T-helper 22 cell (primary cell): ENCODE measurements around the gene UQCRC2.
"Not testable (repeated sequence)": the region's sequence is repeated elsewhere in the genome, so short reads cannot be mapped to it uniquely, and the experiment has no call there.

ENCODE experiments used
- DNase-seq: peaks from one replicate; pipeline ENCODE4 v3.0.0-alpha.2; 2020; ENCODE audit warnings: low read depth

The UQCRC2 gene

DNA sequence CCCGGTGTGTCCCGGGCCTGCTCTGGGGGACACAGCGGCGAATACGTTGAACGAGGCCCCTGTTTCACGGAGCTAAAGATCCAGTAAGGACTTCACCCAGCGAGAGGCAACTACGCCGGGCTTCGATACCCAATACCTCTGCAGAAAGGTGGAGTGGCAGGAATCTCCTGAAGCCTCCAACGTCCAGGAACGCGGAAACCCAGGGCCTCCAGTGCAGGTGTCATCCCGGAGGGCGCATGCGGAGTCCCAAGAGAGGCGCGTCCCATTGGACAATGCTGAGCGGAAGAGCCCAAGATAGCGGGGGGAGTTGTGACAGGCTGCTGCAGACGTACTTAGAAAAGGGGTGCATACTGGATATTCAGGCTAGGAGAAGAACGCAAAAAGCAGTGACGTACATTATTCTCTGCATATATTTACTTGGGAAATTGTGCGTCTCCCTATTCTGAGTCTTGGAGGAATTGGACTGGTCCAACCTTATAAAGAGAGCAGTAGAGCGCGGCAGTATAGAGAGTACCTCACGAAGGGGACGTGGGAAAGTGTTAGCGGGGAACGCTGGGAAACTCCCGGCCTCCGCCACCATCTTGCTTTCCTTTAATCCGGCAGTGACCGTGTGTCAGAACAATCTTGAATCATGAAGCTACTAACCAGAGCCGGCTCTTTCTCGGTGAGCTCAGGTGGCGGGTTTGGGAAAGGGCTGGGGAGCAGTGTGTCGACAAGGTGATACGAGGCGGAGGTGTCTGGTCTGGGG, at the start of gene UQCRC2:
Gene UQCRC2, plus strand, starts transcription at position 569 of the 748 bp plus-strand sequence. Its CDS starts 63 bp downstream, at position 632.
- DNase-seq = peak; percentile 83

DNA sequence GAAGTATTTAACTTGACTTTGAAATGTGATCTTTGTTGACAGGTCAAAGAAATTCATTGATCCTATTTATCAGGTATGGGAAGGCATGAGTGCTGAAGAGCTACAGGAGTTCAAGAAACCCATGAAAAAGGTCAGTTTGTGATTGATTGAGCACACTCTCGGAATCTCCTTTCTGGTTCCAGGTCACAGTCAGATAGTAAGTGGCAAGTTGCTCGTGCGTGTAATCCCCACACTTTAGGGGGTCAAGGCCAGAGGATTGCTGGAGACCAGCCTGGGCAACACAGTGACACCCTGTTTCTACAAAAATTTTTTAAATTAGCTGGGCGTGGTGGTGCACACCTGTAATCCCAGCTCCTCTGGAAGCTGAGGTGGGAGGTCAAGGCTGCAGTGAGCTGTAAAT, 20.5 kb upstream of the UQCRC2 start:
- DNase-seq = not testable (repeated sequence)

DNA sequence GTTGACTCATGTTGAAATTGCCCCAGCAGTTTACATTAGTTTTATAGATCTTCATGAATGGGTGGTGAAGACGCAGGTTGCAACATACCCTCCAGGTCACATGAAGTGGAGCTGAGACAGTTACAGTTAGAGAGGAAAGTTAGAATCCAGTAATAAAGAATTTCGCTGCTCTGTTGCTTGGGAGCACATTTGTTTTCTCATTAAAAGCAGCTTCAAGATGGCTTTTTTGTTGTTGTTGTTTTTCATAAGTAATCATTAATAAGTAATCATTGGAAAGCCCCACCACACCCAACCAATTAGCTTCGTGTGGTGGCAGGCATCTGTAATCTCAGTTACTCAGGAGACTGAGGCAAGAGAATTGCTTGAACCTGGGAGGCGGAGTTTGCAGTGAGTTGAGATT, 19.8 kb upstream of the UQCRC2 start:
- not testable (repeated sequence) for DNase-seq

DNA sequence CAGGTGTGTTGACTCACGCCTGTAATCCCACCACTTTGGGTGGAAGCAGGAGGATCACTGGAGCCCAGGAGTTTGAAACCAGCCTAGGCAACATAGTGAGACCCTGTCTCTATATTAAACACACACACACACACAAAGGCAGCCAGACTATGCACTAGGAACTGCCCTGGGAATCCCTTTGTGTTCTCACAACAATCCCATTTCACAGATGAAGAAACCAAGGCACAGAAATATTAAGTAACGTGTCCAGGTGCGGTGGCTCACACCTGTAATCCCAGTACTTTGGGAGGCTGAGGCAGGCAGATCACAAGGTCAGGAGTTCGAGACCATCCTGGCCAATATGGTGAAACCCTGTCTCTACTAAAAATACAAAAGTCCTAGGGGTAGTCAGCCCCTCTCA, 19.4 kb upstream of the UQCRC2 start:
- DNase-seq = not testable (repeated sequence)

DNA sequence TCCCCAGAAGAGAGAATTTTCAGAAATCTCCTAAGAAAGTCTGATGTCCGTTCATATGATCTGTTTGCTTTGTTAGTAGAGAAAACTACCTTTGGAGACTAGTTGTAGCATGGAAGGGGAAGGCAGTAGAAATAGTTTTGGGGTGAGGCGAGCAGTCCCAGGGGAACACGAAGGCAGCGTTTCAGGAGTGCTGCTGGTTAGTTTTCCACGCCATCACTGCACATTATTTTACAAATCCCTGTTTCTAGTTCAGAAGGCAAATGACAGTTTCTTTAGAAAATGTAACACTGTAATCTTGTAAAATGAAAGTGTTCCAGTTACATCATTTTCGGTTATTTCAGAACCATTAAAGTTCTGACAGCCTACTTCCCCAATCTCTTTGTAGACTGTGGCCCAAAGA, 16.9 kb upstream of the UQCRC2 start:
- DNase-seq = not testable (repeated sequence)

DNA sequence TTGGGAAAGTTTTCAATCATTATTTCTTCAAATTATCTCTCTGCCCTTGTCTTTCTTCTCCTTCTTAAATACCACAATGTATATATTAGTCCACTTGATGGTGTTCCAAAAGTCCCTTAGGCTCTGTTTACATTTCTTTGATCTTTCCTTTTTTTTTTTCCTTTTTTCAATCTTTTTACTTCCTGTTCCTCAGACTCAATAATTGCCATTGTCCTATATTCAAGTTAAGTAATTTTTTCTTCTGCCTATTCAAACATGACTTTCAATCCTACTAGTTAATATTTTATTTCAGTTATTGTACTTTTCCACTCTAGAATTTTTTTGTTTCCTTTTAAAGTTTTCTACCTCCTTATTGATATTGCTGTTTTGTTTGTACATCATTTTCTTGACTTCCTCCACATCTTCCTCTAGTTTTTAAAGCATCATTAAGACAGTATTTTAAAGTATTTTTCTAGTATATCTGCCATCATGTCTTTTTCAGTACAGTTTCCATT, 15.8 kb upstream of the UQCRC2 start:
- DNase-seq = no peak

DNA sequence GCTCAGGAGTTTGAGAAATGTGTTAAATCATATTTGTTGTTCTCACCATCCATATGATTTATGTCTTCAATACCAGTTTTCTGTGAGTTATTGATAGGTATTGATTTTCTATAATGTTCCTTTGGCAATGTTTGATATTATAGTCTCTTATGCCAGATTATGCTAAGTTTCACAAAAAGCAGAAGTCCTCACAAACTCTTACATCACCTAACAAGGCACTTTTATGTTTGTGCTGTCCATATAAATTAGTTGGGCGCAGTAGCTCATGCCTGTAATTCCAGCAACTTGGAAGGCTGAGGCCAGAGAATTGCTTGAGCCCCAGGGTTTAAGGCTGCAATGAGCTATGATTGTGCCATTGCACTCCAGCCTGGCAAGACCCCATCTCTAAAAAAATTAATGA, 12.6 kb upstream of the UQCRC2 start:
- DNase-seq = no peak

DNA sequence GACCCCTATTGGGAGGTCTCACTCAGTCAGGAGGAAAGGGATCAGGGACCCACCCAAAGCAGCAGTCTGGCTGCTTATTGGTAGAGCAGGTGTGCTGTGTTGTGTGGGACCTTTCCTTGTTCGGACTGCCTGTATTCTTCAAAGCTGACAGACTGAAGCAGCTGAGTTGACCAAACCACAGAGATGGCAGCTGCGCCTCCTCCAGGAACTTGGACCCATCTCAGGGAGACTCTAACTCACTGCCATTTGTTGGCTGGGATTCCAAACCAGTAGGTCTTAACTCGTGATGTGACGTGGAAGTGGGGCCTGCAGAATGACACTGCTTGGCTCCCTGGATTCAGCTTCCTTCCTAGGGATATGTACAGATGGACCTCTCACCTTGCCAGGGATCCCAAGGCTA, 9.6 kb upstream of the UQCRC2 start:
- no peak for DNase-seq

- DNase-seq = no peak
Measured at GRCh38 chr16:21946889-21947635, 6.1 kb upstream of the UQCRC2 start.

DNA sequence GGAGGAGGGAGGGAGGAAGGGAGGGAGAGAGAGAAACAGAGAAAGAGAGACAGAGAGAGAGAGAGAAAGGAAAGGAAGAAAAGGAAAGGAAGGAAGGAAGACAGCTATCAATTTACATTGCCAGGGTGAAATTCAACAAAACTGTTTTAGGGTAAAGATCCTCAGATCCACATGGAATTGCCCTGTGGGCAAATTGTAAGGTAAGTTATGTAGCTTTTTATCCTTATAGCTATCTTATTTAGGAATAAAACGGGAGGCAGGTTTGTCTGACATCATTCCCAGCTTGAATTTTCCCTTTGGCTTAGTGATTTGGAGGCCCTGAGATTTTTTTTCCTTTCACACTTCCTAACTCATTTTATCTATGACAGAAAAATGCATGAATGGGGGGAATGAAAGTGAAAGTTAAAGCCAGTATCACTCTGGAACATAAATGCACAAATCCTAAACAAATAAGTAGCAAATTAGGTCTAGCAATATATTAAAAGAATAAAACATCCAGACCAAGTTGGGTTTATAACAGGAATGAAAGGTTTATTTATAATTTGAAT, 3.4 kb upstream of the UQCRC2 start:
- DNase-seq = no peak

GRCh38 chr16:21950782-21951521, 2.2 kb upstream of the UQCRC2 start:
- DNase-seq = no peak

GRCh38 chr16:21952040-21952792, 945 bp upstream of the UQCRC2 start:
- peak; percentile 70 for DNase-seq

DNA sequence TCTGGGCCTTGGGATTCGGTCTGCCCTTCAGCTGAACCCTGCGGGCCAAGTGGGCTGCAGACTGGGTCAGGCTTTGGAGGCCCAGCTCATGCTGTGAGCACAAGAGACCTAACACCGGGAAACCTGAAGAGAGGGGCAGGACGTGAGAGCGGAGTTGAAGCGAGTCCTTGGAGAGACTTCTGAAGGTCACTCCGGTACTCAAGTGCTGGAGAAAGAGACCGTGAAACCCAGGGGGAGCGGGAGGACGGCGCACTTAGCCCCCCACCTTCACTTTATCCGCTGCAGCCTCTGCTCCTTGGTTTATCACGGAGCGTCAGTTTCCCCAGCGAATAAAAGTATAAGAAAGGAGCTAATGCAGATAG, 361 bp downstream of the UQCRC2 start:
- no peak for DNase-seq

- no peak for DNase-seq
Measured at GRCh38 chr16:21957714-21958346, 4.7 kb downstream of the UQCRC2 start.

GRCh38 chr16:21959050-21959449, 5.9 kb downstream of the UQCRC2 start:
- no peak for DNase-seq

GRCh38 chr16:21962475-21962874, 9.3 kb downstream of the UQCRC2 start:
- DNase-seq = no peak

DNA sequence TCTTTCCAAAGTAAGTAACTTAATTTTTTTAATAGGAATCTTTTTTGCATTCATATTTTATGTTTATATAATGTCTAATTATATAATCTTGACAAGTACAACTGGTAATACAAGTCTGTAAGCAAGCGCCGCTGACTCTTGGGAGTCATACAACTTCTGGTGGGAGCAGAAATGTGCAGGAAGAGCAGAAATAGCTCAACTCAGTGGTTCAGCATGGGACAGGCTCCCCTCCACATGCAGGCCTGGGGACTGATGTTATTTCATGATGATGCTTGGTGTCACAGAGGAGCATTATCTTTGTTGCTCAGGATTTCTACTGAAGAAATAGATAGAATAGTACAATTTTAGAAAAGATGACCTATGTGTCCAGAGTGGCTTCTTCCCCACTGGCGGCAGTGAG, 10.7 kb downstream of the UQCRC2 start:
- no peak for DNase-seq

- no peak for DNase-seq
Measured at GRCh38 chr16:21964353-21964752, 11.2 kb downstream of the UQCRC2 start.

DNA sequence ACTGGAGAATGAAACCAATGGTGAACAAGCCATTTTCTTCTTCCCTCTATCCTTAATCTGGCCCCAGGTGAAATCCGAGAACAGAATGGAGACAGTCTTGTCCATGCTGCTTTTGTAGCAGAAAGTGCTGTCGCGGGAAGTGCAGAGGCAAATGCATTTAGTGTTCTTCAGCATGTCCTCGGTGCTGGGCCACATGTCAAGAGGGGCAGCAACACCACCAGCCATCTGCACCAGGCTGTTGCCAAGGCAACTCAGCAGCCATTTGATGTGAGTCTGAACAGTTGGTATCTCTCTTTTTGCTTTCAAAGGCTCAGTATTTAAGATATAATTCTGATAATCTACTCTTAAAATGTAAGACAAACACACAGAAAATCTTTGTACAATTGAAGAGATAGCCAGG, 18.7 kb downstream of the UQCRC2 start:
- DNase-seq = no peak

DNA sequence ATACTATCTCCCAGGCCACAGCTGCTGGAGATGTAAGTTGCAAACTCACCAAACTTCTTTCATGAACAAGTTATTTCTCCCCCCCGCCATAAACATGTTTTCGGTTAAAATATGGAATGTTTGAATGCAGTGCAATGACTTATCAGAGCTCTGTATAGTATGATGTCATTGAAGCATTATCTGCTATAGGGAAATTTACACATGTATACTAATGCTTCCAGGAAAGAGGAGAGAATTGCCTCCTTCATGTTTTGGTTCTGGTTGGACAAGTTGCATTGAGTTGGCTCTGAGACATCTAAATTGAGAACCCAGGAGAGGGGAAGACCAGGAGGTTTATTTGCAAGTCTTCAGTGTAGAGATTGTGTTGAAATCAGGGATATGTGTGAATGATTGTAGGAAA, 20.8 kb downstream of the UQCRC2 start:
- DNase-seq = no peak

GRCh38 chr16:21980032-21980431, 26.9 kb downstream of the UQCRC2 start:
- no peak for DNase-seq
